DMS114 treated with DMSO at 0.1 percent for 48 hours (cell line): Measurements from ENCODE around the gene GRK4.
A peak's percentile ranks its signal among the peaks of the same experiment; 100 is the strongest.
"Not testable (repeated sequence)": the region's sequence is repeated elsewhere in the genome, so short reads cannot be mapped to it uniquely, and the experiment has no call there.

ENCODE experiments used
- DNase-seq: peaks from one replicate; lab custom pipeline; 2025; ENCODE audit not compliant: unreplicated experiment; lab: John Stamatoyannopoulos, UW

The GRK4 gene

GRCh38 chr4:2930758-2931511, 32.4 kb upstream of the GRK4 start:
- no peak for DNase-seq

GRCh38 chr4:2931512-2932301, 31.7 kb upstream of the GRK4 start:
- DNase-seq = no peak

DNA sequence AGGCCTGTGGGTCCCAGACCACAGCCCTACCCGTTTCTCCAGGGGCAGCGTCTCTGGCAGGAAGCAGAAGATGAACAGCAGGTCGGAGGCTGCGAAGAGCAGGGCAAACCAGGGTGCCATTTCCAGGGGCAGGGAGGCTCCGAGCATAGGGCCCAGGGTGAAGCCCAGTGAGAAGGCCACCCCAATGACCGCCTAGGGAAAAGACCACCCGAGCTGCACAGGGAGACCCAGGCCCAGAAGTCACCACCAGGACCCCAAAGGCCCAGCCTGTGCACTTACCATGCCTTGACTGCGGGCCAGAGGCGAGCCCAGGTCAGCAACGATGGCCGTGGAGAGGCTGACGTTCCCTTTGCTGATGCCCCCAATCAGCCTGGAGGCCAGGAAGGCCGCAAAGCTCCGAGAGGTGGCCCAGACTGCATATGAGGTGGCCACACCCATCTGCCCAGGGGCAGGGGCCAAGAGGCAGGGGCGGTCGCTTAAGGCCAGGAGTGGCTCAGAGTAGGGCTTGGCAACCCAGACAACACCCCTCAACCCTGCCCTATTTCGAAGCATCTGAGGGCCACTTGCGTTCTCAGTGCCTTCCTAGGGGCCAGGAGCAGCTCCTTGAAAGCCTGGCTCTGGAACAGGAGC, 30.9 kb upstream of the GRK4 start:
- no peak for DNase-seq

DNA sequence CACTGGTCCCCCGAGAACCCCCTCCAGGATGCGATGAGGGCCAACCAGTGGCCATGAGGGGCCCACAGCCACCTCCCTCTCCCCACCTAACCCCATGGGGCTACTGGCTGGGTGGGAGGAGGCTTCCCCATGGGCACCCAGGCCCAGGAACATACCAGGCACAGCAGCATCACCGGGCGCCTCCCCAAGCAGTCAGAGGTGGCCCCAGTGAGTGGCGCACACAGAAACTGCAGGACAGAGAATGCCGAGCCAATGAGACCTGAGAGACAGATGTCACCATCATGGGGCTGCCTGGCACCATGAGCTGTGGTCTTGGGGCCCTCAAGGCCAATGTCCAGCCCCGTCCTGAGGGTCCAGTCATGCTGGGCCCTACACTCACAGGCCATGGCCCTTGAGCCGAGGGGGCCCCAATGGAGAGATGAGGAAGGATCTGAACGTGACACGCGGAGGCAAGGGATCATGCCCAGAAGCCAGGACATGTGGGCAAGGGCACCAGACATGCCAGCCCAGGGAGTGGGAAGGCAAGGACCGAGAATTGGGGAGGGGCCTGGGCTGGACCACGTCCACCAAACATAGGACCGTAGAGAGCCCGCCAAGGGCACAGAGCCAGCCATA, 30.3 kb upstream of the GRK4 start:
- no peak for DNase-seq

DNA sequence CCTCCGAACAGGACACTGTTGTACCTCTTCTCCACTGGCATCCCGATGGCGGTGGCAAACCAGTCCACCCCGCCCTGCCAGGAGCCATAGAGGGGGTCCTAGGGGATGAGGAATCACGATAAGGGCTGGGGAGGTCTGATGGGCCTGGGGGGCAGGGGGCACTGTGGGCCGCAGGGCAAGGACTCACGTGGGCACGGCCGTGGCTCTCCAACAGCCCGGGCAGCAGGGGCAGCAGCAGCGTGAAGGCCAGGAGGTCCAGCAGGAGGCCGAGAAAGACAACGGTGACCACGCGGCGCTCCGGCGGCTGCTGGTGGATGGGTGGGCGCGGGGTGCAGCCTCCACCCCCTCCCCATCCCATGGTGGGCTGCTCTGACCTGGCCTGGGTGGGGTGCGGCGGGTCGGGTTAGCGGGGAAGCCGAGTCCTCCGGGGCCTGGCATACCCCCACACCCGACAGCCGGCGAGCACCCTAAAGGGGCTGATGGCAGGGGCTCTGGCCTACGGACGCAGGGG, 29.8 kb upstream of the GRK4 start:
- no peak for DNase-seq

- no peak for DNase-seq
These were observed 29.1 kb upstream of the GRK4 start for GRCh38 chr4:2934077-2934812.

GRCh38 chr4:2934813-2935761, 28.3 kb upstream of the GRK4 start:
- DNase-seq = peak; percentile 73

- no peak for DNase-seq
These were observed 27.3 kb upstream of the GRK4 start for GRCh38 chr4:2935762-2936743.

GRCh38 chr4:2936773-2937145, 26.6 kb upstream of the GRK4 start:
- no peak for DNase-seq

DNA sequence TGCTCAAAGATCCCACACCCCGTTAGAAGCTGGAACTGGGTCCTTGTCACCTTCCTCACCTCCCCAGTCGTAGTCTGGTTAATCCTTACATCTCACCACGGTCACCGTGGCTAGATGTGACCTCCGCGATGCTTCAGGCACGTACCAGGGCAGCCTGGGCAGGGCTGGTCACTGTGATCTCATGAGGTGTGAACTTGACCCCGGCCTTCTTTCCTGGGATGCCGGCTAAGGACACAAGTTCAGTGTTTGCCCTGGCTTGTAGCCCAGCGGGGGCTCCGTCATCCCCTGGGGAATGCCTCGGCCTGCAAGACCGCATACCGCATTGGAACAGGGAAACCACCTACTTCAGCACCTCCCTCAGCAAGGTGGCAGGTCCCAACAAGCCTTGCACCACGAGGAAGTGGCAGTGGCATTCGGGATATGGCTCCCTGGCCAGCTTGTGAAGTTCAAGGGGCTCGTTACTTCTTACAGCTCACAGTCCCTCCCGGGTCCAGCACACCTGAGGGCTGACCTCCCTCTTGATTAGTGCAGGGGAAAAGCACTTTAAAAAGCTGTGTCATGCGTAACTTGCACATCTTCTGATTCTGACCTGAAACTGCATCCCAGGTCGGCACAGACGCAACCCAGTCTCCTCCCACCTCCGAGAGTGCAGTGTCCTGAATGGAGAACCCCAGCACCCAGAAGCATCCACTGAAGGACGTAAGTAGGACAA, 26.1 kb upstream of the GRK4 start:
- DNase-seq = no peak

DNA sequence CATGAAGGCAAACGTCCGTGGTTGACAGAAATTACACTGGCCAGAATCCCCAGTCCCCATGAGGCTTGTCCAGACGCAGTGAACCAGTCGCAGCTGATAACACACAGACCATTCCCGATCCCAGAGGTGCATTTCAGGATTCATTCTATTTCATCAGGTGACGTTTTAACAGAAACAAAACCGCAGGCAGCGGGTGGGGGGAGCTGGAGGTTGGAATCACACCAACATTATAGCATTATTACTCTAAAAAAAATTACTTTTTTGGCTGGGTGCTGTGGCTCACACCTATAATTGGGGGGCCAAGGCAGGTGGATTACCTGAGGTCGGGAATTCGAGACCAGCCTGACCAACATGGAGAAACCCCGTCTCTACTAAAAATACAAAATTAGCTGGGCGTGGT, 25.4 kb upstream of the GRK4 start:
- no peak for DNase-seq

GRCh38 chr4:2938411-2938810, 25.0 kb upstream of the GRK4 start:
- not testable (repeated sequence) for DNase-seq

DNA sequence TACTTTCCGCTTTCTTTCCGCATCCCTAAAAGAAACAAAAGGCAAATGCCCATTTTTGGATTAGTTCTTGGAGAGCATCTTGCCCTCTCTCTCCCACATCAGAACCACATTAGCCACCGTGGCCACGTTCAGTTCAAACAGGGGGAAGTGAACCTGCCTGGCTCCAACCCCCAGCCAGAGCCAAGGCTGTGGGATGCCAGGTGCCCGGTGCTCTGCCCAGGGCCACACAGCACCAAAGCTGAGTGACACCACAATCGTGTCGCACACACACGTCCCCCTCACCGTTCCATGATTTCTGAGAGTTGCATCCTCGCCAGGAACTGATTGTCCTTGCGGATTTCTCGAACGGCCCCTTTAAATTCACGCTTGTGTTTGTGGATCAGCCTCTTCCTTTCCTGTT, 24.5 kb upstream of the GRK4 start:
- no peak for DNase-seq

GRCh38 chr4:2939383-2940243, 23.8 kb upstream of the GRK4 start:
- DNase-seq = no peak

GRCh38 chr4:2940267-2941137, 22.9 kb upstream of the GRK4 start:
- no peak for DNase-seq
